GM12873 (cell line): ENCODE measurements around the gene CACTIN.

Source experiments
- CTCF ChIP-seq: IDR thresholded peaks from 2 replicates; pipeline ENCODE4 v1.5.1; 2012; ENCODE audit warnings: low read depth, mild to moderate bottlenecking, moderate library complexity, low read length, control low read depth; ENCODE audit not compliant: insufficient read depth; ENCODE audit errors: missing control alignments

CACTIN gene

GRCh38 chr19:3646336-3647092, 19.9 kb upstream of the CACTIN start:
- no peak for TF ChIP-seq CTCF

DNA sequence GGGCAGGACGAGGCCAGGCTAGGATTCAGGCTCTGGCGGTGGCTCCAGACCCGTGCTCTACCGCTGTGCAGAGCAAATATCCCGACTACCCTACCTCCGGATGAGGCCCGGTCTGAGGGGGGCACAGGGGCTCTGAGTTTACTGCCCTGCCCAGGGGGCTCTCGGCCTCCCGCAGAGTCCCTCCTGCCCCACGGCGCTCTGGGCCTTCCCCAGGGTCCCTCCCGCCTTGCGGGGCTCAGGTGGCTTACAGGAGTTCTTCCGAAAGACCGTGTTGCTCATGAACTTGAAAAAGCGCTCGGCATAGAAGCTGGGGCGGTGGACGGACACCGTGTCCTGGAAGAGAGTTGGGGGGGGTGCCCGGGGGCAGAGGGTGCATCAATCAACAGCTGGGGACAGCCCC, 19.1 kb upstream of the CACTIN start:
- TF ChIP-seq CTCF, result no peak

- no peak for TF ChIP-seq CTCF
Measured at GRCh38 chr19:3645067-3645396, 18.4 kb upstream of the CACTIN start.

DNA sequence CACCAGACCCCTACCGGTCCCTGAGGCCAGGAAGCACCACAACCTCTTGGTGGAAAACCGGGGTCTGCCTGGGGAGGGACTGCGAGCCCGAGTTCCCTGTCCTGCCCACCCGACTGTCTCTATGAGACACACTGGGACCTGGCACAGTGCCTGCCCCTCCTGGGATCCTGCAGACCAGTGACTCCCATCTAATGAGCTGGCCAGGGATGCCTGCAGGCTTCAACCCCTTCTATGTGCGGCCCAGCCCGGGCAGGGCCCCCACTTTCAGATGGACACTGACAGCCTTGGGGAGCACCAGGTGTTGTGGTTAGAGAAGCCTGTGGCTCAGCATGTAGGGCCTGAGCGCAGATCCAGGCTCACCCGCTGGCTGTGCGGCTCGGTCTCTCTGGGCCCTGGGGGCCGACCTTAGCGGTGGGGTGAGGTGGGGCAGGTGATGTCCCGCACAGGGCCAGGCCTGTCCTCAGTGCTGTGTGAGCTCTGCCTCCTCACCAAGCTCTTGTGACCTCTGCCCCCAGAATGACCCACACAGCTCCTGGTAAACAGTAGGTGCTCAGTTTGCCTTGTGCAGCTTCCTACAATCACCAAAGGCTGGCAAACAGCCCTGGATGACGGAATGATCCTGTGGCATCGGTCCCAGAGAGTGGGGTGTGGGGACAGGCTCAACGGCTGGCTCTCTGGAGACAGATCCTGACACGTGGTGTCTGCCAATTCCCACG, 17.9 kb upstream of the CACTIN start:
- no peak for TF ChIP-seq CTCF

- TF ChIP-seq CTCF, result no peak
Measured at GRCh38 chr19:3643674-3644313, 17.2 kb upstream of the CACTIN start.

DNA sequence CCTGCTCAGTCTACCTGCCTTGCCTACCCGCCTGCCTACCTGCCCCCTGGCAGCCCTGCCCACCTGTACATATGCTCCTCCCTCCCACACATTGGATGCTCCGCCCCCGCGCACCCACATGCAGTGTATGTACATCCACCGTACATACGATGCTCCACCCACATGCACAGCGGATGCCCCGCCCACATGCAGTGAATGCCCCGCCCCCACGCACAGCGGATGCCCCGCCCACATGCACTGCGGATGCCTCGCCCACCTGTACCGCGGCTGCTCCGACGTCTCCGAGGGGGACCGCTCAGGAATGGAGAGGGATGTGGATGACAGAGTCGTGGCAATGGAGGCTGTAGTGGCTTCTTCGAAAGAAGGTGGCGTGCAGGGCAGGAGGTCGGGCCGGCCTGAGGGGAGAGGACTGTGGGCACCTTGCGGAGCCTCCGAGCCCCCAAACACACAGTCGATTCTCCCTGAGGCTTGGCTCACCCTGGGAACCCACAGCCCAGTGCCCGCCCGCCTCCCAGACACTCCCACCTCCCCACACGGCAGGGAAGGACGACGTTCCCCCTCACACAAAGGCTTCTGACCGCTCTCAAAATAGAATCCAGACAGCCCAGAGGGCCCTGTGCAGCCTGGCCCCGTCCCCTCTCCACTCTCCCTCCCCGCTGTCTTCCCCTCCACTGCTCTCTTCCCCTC, 16.5 kb upstream of the CACTIN start:
- no peak for TF ChIP-seq CTCF

- no peak for TF ChIP-seq CTCF
Measured at GRCh38 chr19:3642296-3642695, 15.7 kb upstream of the CACTIN start.
